GM12801 (cell line): Measurements from ENCODE around the gene TSPAN9.

Experiments used
- TF ChIP-seq, protein P1 (sequence below): IDR thresholded peaks from one replicate; pipeline ENCODE4 v1.5.1; 2011; ENCODE audit warnings: control low read depth; ENCODE audit not compliant: insufficient read length; ENCODE audit errors: extremely low read depth

TSPAN9 gene

DNA sequence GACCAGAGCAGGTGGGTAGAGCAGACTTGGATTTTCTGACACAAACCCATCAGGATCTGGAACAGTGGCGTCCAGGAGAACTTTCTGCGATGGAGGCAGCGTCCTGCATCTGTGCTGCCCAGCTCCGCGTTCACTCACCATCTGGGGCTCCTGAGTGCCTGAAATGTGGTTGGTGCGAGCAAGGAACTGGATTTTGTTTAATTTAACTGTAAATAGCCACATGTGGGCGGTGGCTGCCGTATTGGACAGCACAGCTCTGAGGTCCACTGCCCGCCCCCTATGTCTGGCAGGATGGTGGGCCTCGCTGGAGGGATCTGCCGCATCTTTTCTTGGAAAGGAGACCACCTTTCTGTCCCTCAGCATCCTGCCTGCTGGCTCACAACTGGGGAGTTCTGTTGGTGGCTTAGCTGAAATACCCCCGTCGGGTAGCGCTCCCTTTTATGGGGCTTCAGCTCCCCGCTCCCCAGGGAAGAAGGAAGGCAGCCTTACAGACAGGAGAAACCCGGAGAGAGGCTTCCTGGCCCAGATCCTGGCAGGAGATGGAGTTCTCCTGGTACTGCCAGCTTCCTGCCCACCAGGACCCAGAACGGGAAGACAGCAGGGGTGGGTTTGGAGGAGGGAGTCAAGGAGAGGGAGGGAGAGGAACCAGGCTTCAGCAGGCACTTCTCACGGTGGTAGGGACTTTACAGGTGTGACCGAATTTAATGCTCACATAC is 228.9 kb downstream of the TSPAN9 start:
- TF ChIP-seq, protein P1, sequence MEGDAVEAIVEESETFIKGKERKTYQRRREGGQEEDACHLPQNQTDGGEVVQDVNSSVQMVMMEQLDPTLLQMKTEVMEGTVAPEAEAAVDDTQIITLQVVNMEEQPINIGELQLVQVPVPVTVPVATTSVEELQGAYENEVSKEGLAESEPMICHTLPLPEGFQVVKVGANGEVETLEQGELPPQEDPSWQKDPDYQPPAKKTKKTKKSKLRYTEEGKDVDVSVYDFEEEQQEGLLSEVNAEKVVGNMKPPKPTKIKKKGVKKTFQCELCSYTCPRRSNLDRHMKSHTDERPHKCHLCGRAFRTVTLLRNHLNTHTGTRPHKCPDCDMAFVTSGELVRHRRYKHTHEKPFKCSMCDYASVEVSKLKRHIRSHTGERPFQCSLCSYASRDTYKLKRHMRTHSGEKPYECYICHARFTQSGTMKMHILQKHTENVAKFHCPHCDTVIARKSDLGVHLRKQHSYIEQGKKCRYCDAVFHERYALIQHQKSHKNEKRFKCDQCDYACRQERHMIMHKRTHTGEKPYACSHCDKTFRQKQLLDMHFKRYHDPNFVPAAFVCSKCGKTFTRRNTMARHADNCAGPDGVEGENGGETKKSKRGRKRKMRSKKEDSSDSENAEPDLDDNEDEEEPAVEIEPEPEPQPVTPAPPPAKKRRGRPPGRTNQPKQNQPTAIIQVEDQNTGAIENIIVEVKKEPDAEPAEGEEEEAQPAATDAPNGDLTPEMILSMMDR = no peak

DNA sequence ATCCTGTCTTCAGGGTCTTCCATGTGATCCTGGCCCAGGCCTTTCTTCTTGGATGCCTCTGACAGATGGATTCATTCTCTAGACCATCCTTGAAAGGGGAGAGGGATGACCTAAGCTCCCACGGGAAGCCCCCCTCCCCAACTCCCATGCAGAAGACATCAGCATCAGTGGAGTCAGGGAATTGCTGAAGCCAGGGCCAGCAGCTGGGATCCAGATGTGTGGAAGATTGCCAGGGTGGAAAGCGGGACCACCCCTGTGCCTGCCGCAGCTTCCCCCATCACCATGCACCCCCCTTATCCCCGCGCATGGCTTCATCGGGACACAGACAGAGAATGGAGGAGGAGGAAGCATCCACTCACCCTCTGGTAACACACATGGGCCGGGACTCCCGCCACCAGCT is 230.2 kb downstream of the TSPAN9 start:
- TF ChIP-seq, protein P1 = no peak

DNA sequence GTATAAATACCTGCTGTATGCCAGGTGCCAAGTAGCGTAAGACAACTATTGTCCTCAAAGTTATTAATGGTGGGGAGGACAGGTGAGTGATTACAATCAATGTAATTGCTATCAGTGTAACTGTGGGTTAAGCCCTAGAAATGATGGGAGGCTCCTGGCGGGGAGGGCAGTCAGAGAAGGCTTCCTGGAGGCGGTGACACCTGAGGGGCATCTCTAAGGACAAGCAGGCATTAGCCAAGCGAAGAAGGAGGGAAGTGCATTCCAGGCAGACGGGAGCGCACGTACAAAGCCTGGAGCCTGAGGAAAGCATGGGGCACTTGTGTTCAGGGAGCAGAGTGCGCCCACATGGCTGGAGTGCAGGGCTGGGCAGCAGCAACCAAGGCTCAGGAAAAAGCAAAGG is 230.9 kb downstream of the TSPAN9 start:
- TF ChIP-seq, protein P1 = no peak

DNA sequence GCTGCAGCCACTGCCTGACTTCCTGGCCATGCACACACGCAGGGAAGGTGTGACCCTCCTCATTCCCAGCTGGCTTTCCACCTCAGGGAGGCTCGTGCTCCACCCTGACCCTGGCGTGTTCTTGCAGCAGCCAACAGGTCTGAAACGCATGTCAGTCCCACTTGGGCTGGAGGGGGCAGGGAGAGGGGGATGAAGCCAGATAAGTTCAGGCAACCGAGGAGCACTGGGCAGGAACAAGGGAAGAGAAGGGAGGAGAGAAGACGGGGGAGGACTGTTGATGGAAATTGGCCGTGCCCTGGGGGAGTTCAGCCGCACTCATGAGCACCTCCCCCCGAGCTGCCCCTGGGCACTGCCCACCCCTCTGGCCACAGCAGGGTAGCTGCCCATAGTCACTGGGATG is 231.4 kb downstream of the TSPAN9 start:
- TF ChIP-seq, protein P1 = no peak

DNA sequence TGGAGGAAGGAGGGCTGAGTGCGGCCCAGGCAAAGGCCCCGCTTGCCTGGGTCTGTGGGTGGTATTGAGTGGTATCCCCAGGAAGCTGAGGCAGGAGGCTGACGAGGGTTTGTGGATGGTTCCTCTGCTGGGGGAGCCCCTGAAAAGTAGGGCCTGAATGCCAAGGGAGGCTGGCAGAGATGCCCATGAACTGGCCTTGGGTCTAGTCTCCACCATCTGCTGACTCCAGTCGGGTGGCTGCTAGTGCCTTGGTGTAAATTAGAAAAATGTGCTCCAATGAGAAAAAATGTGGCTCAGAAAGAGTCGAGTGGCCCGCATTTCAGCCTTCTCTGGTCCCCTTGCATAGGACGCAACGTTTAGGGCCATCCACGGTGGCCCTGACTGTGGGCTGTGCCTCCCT is 232.6 kb downstream of the TSPAN9 start:
- TF ChIP-seq, protein P1 = no peak

DNA sequence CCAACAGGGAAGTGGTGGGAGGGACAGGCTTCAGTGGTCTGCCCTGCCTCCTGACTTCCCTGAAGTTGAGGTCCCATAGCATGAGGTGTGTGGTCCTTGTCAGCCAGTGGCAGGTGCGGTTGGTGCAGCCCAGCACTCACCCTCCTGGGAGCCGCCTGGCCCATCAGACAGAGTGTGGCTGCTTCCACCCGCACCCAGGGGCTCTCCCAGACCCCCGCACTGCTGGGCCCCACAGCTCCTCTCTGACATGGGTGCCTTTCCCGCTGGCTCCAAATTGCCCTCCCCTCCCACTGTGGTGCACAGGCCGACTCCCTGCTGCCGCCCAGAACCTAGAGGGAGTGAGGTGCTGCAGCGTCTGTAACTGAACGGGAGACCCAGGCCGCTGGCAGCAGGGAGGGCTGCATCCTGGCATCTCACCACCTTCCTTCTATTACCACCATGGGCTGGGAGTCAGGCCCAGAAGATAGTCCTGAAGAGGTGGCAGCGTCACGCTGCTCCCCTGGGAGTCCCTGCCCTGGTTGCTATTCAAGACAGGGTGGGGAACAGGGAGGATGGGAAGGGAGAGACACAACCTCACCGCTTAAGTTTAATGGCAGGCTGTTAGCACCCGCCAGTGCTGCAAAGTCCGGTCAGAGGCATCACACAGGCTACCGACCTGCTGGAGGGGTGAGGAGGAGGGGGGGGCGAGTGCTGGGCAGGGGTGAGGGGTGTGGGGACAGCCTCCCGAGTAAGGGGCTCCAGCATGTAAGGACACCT is 233.3 kb downstream of the TSPAN9 start:
- TF ChIP-seq, protein P1 = no peak

DNA sequence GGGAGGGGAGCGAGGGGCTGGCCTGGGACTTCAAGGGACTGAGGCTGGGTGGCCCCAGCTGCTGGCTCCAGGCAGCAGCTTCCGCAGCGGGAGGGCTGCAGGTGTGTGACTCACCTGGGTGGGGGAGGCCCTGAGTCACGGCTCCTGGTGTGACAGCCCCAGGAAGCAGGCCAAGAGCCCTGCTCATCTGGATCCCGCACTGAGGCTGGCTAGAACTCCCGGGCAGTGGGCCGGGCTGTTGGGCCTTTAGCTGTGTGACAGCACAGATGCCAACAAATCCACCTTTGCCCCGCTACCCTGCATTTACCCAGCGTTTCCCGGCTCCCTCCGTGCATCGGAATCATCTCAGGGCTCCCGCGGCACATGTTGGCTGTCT is 233.8 kb downstream of the TSPAN9 start:
- TF ChIP-seq, protein P1 = no peak
